Raji (cell line): ENCODE data around the gene TEX19.

ENCODE experiments used
- POLR2A ChIP-seq: IDR thresholded peaks from 2 replicates; pipeline ENCODE4 v1.6.1; 2011; ENCODE audit warnings: low read depth, low read length, control low read depth; ENCODE audit not compliant: insufficient read depth

The TEX19 gene

GRCh38 chr17:82386881-82387704, 28.0 kb downstream of the TEX19 start:
- no peak for TF ChIP-seq POLR2A

DNA sequence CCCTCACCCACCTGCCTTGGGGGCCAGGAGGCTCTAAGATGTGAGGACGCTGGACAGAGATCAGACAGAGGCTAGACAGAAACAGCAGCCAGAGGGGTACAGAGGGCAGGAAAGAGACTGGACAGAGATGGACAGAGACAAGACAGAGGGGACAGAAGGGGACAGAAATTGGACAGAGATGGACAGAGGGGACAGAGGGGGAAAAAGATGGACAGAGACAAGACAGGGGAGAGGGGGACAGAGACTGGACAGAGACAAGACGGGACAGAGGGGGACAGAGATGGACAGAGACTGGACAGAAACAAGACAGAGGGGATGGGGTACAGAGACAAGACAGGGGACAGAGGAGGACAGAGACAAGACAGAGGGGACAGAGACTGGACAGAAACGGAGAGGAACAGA, 28.7 kb downstream of the TEX19 start:
- TF ChIP-seq POLR2A, result no peak

GRCh38 chr17:82388223-82388921, 29.3 kb downstream of the TEX19 start:
- TF ChIP-seq POLR2A, result no peak

- TF ChIP-seq POLR2A, result no peak
Measured at GRCh38 chr17:82388922-82389283, 29.9 kb downstream of the TEX19 start.

GRCh38 chr17:82389379-82389778, 30.3 kb downstream of the TEX19 start:
- TF ChIP-seq POLR2A, result no peak

GRCh38 chr17:82390015-82390859, 31.2 kb downstream of the TEX19 start:
- TF ChIP-seq POLR2A, result no peak

DNA sequence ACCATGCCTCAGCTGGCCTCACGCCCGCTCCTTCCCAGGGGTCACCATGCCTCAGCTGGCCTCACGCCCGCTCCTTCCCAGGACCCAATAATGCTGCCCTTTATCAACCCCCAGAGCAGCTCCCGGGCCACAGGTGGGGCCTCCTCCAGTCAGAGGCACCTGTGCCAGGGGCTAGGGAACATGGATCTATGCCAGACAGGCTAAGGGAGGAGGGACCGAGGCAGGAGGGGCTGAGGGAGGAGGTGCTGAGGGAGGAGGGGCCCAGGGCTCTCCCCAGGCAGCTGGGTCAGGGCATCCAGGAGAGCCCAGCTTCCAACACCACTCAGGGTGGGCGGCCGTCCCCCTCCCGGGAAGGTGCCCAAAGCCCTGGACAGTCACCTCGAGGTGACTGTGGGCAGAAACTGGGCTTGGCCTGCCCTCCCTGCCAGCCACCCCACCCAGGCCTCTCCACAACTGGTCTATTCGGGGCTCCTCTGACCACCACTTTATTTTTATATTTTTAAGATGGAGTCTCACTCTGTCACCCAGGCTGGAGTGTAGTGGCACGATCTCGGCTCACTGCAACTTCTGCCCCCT, 31.9 kb downstream of the TEX19 start:
- TF ChIP-seq POLR2A, result no peak

- TF ChIP-seq POLR2A, result no peak
Measured at GRCh38 chr17:82391496-82392066, 32.5 kb downstream of the TEX19 start.

DNA sequence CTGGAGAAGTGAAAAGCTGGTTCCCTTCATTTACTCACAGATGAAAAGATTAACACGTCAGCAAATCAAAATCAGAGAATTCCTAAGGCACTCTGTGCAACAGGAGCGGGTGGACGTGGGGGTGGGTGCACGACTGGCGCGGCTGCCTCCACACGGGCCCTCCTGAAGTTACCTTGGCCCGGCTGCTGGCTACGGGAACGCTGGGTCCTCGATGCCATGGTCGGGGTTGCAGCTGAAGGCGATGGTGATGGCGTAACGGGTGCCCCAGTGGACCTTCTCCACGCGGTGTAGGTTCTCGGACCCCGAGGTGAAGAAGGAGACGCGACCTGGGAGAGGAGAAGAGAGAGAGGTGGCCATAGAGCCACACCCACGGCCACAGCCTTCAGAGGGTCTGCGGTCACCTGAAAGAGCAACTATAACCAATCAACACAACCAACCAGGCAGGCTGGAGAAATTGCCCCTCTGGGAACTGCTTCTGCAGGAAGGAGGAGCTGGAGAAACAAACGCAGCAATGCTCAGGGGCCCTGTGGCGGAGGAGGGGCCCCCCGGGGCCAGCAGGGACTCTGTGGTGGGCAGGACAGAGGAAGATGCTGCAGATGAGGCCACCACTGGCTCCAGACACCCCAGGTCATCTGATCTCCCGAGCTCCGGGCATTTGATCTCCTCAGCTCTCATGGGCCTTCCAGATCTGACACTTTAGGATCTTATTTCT, 33.3 kb downstream of the TEX19 start:
- TF ChIP-seq POLR2A, result no peak

GRCh38 chr17:82392941-82393340, 33.9 kb downstream of the TEX19 start:
- no peak for TF ChIP-seq POLR2A

- TF ChIP-seq POLR2A, result no peak
Measured at GRCh38 chr17:82394278-82394677, 35.2 kb downstream of the TEX19 start.

DNA sequence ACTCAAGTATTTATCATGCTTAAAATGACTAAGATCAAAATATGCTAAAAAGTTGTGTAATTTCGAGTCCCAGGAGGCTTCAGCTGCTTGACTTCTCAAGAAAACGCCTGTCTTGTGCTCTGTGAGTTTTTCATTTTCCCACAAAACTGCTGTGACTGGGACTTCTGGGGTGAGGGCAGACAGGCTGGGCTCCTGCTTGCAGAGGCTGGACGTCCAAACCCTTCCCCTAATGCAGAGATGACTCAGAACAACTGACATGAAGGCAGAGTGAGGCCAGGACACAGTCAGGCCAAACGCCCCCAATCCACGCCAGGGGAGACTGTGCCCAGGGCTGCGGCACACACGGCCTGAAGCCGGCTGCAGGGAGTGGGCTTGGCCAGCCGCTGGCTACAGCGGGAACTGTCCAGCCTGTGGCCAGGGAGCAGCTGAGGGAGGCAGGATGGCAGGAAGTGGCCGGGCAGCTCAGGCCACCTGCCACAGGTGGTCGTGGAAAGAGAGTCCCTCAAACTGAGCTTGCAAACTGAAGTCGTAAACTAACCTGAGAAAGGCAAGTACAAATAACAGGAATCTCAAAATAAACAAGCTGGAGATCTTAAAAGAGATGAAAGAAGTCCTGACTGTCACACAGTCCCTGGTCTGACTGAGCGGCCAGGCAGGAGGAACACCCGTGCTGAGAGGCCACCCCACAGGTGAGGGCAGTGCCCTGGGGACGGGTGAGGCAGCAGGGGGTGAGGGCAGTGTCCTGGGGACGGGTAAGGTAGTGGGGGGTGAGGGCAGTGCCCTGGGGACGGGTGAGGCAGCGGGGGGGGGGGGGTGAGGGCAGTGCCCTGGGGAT, 37.8 kb downstream of the TEX19 start:
- TF ChIP-seq POLR2A, result no peak
